Prostate gland (tissue), 2 donors: Measurements from ENCODE around the gene MEF2A.

Experiments used
- CTCF ChIP-seq, 4 experiments: fragments of 200-600 bp in 2 of 4; fragments of 450-650 bp in 2 of 4; sonication (generic) in 2 of 4; IDR thresholded peaks; 1 replicate in 3 of 4; 2 replicates in 1 of 4; pipeline ENCODE4 v1.5.1; 2016 to 2019; ENCODE audit warnings: antibody characterized with exemption in 4 of 4, mild to moderate bottlenecking in 2 of 4, moderate library complexity in 2 of 4
- POLR2A ChIP-seq: fragments of 450-650 bp; IDR thresholded peaks from one replicate; pipeline ENCODE4 v1.6.1; 2016; ENCODE audit warnings: antibody characterized with exemption, mild to moderate bottlenecking
- POLR2AphosphoS5 ChIP-seq: sonication (generic); formaldehyde crosslinking; IDR thresholded peaks from one replicate; pipeline ENCODE4 v1.6.1; 2017; ENCODE audit warnings: antibody characterized with exemption

GRCh38 chr15:99711625-99712024 lies 145.8 kb downstream of the MEF2A start:
- TF ChIP-seq CTCF (IDR thresholded peaks at IDR 0.05) (no peak), POLR2A (no peak), POLR2AphosphoS5 (no peak)
